HAP-1 (cell line): Measurements from ENCODE around the gene GOSR2.
"Not testable (repeated sequence)": the region's sequence is repeated elsewhere in the genome, so short reads cannot be mapped to it uniquely, and the experiment has no call there.

Experiments
- DNase-seq, 2 experiments: peaks; one replicate each; pipeline ENCODE4 v3.0.0-alpha.2; 2016 to 2020; ENCODE audit warnings: low spot score in 2 of 2
- H3K27me3 ChIP-seq: fragments of 250-450 bp; sonication (Bioruptor Pico); 2 replicates; pipeline ENCODE4 v1.5.1; 2020; ENCODE audit warnings: low read depth, mild to moderate bottlenecking, moderate library complexity
- H3K36me3 ChIP-seq: fragments of 250-450 bp; sonication (Bioruptor Pico); replicated peaks from 2 replicates; pipeline ENCODE4 v1.5.1; 2020; ENCODE audit warnings: mild to moderate bottlenecking
- H3K4me1 ChIP-seq: fragments of 250-450 bp; sonication (Bioruptor Pico); 2 replicates; pipeline ENCODE4 v1.5.1; 2020; ENCODE audit warnings: mild to moderate bottlenecking
- H3K4me3 ChIP-seq: fragments of 250-450 bp; sonication (Bioruptor Pico); 2 replicates; pipeline ENCODE4 v1.5.1; 2020; ENCODE audit warnings: mild to moderate bottlenecking, moderate library complexity
- H3K9me3 ChIP-seq: fragments of 250-450 bp; sonication (Bioruptor Pico); 2 replicates; pipeline ENCODE4 v1.5.1; 2020; ENCODE audit warnings: mild to moderate bottlenecking, moderate library complexity
- in situ Hi-C: fragments of 300-500 bp; cut with MboI; formaldehyde crosslinking; loops from 3 replicates; pipeline ENCODE4 v1.14.3; 2020; ENCODE audit warnings: low sequenced_read_pairs, inconsistent platforms, mixed read lengths

GOSR2 gene

DNA sequence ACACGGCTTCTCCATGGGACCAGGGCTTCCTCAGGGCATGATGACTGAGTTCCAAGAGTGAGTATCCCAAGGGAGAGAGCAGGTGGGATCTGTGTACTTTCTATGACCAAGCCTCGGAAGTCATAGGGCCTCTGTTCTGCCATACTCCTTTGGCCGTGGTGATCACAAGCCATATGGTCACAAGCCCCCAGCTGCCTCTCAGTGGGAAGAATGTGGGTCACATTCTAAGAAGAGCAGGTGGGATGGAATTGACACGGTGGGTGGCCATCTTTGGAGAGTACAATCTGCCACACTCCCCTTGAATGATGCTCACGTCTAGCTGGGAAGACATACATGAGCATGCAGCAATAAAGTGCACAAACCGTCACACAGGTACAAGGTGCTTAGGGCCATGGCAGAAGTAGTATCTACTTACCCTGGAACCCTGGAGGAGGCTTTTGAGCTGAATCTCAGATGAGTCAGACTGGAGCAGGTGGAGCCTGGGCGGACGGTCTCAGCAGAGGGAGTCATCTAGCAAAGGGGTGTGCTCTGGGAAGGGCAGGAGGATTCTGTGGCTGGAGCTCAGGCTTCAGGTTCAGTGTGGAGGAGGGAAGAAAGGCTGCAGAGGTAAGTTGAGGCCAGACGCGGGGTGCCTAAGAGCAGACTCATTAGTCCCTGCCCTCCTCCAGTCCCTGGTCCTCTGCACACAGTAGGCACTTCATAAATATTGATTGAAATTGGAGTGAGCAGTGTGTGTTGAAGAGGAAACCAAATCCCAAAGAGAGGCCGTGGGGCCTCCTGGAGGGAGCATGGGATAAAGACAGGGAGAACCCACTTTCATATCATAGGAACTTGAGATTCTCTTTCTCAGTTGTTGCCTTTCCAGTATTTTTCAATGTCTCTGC lies 26.6 kb downstream of the GOSR2 start:
- no peak overlapping the region for H3K4me3 ChIP-seq
- H3K36me3 ChIP-seq: no peaks in the 10 kb centered on the region
- in situ Hi-C loops: no loop called here
- no peaks in the 10 kb centered on the region for H3K9me3 ChIP-seq
- H3K27me3 ChIP-seq: peaks cover 3% of the 10 kb centered on the region; the same call in 1 of the 2 replicates
- no peak for DNase-seq
- H3K4me1 ChIP-seq: no peaks in the 10 kb centered on the region

GRCh38 chr17:46950342-46950996 lies 27.5 kb downstream of the GOSR2 start:
- no peaks in the 10 kb centered on the region for H3K36me3 ChIP-seq
- no peaks in the 10 kb centered on the region for H3K9me3 ChIP-seq
- DNase-seq: no peak
- in situ Hi-C loops: no loop called here
- peaks cover 5% of the 10 kb centered on the region; the same call in 1 of the 2 replicates for H3K27me3 ChIP-seq
- no peaks in the 10 kb centered on the region for H3K4me1 ChIP-seq
- no peak overlapping the region for H3K4me3 ChIP-seq

GRCh38 chr17:46950997-46951621 lies 28.1 kb downstream of the GOSR2 start:
- in situ Hi-C loops: no loop called here
- H3K4me1 ChIP-seq: no peaks in the 10 kb centered on the region
- no peak overlapping the region for H3K4me3 ChIP-seq
- H3K36me3 ChIP-seq: no peaks in the 10 kb centered on the region
- H3K9me3 ChIP-seq: no peaks in the 10 kb centered on the region
- DNase-seq: peak in 1 of 2 experiments; percentile 54
- H3K27me3 ChIP-seq: peaks cover 5% of the 10 kb centered on the region; the same call in 1 of the 2 replicates

- in situ Hi-C loops: no loop called here
- no peaks in the 10 kb centered on the region for H3K9me3 ChIP-seq
- H3K4me1 ChIP-seq: no peaks in the 10 kb centered on the region
- DNase-seq: no peak
- H3K4me3 ChIP-seq: no peak overlapping the region
- H3K36me3 ChIP-seq: no peaks in the 10 kb centered on the region
- H3K27me3 ChIP-seq: peaks cover 5% of the 10 kb centered on the region; the same call in 1 of the 2 replicates
These were observed 28.7 kb downstream of the GOSR2 start for GRCh38 chr17:46951706-46952105.

GRCh38 chr17:46952115-46952514 lies 29.2 kb downstream of the GOSR2 start:
- H3K4me3 ChIP-seq: no peak overlapping the region
- no peaks in the 10 kb centered on the region for H3K36me3 ChIP-seq
- DNase-seq: no peak
- no peaks in the 10 kb centered on the region for H3K4me1 ChIP-seq
- in situ Hi-C loops: no loop called here
- peaks cover 5% of the 10 kb centered on the region; the same call in 1 of the 2 replicates for H3K27me3 ChIP-seq
- H3K9me3 ChIP-seq: no peaks in the 10 kb centered on the region

- H3K36me3 ChIP-seq, in situ Hi-C loops, H3K4me1 ChIP-seq, H3K9me3 ChIP-seq, H3K4me3 ChIP-seq, DNase-seq, H3K27me3 ChIP-seq: not testable (repeated sequence)
These were observed 30.2 kb downstream of the GOSR2 start for GRCh38 chr17:46953191-46953590.

GRCh38 chr17:46958041-46958591 lies 35.2 kb downstream of the GOSR2 start:
- H3K9me3 ChIP-seq: no peaks in the 10 kb centered on the region
- H3K4me3 ChIP-seq: no peak overlapping the region
- no peak for DNase-seq
- H3K4me1 ChIP-seq: no peaks in the 10 kb centered on the region
- in situ Hi-C loops: no loop called here
- H3K27me3 ChIP-seq: peaks cover 10% of the 10 kb centered on the region
- no peaks in the 10 kb centered on the region for H3K36me3 ChIP-seq

GRCh38 chr17:46960152-46960551 lies 37.2 kb downstream of the GOSR2 start:
- H3K4me3 ChIP-seq: no peak overlapping the region
- no peaks in the 10 kb centered on the region for H3K36me3 ChIP-seq
- in situ Hi-C loops: no loop called here
- no peaks in the 10 kb centered on the region for H3K4me1 ChIP-seq
- peaks cover 5% of the 10 kb centered on the region; the same call in 1 of the 2 replicates for H3K27me3 ChIP-seq
- DNase-seq: no peak
- no peaks in the 10 kb centered on the region for H3K9me3 ChIP-seq

GRCh38 chr17:46962374-46962790 lies 39.4 kb downstream of the GOSR2 start:
- Histone ChIP-seq H3K36me3 (no peaks in the 10 kb centered on the region), H3K4me3 (no peak overlapping the region), H3K4me1 (no peaks in the 10 kb centered on the region), H3K9me3 (no peaks in the 10 kb centered on the region), H3K27me3 (peaks cover 8% of the 10 kb centered on the region; the same call in 1 of the 2 replicates)
- in situ Hi-C loops: no loop called here
- DNase-seq: no peak

- no peaks in the 10 kb centered on the region for H3K36me3 ChIP-seq
These were observed 40.6 kb downstream of the GOSR2 start for GRCh38 chr17:46963571-46963970.

GRCh38 chr17:46964315-46965265 lies 41.6 kb downstream of the GOSR2 start:
- no peaks in the 10 kb centered on the region for H3K9me3 ChIP-seq
- H3K4me1 ChIP-seq: no peaks in the 10 kb centered on the region
- H3K27me3 ChIP-seq: peaks cover 10% of the 10 kb centered on the region; the same call in 1 of the 2 replicates
- H3K36me3 ChIP-seq: no peaks in the 10 kb centered on the region
- DNase-seq: peak in 1 of 2 experiments; percentile 61
- no peak overlapping the region for H3K4me3 ChIP-seq
- in situ Hi-C loops: no loop called here

More at GRCh38 chr17:46963571-46963970, 40.6 kb downstream of the GOSR2 start:
- in situ Hi-C loops: no loop called here
- DNase-seq: no peak
- H3K9me3 ChIP-seq: no peaks in the 10 kb centered on the region
- no peaks in the 10 kb centered on the region for H3K4me1 ChIP-seq
- H3K27me3 ChIP-seq: peaks cover 10% of the 10 kb centered on the region; the same call in 1 of the 2 replicates
- no peak overlapping the region for H3K4me3 ChIP-seq

GRCh38 chr17:46968224-46968834 lies 45.4 kb downstream of the GOSR2 start:
- Histone ChIP-seq H3K36me3 (no peaks in the 10 kb centered on the region), H3K4me1 (no peaks in the 10 kb centered on the region), H3K27me3 (peaks cover 7% of the 10 kb centered on the region; the same call in 1 of the 2 replicates), H3K9me3 (no peaks in the 10 kb centered on the region), H3K4me3 (no peak overlapping the region)
- DNase-seq: no peak
- in situ Hi-C loops: no loop called here
